GM12878 (cell line): Measurements from ENCODE around the gene CHSY3. TPM values are rescaled to one million over a fixed set of nuclear protein-coding genes. Genes with fewer than 3 reads are reported as not detected.

Experiments
- ATAC-seq: fragments of 200-7000 bp; cut with Tn5 transposase; 3 replicates; pipeline ENCODE4 v1.9.1; 2020; ENCODE audit warnings: mild to moderate bottlenecking, moderate library complexity
- BruUV-seq: library from RNA; stranded (reverse); fragments of 400-500 nt; replicated peaks from 2 replicates; lab custom pipeline; 2021; lab: Mats Ljungman, UMichigan
- CTCF ChIA-PET: fragments of 300-600 bp; sonication (Branson Sonifier 250); formaldehyde crosslinking; extraction: SDS; loops from one replicate; lab custom pipeline; 2021; ENCODE audit warnings: inconsistent platforms; lab: Yijun Ruan, JAX
- POLR2A ChIA-PET: fragments of 350-600 bp; formaldehyde crosslinking; extraction: SDS; loops from one replicate; lab custom pipeline; 2021; ENCODE audit warnings: inconsistent platforms; lab: Charles Lee
- RAD21 ChIA-PET: fragments of 300-600 bp; sonication (Branson Sonifier 250); formaldehyde crosslinking; loops from one replicate; lab custom pipeline; 2023; ENCODE audit warnings: antibody characterized with exemption; ENCODE audit not compliant: unreplicated experiment; lab: Charles Lee
- SMC1A ChIA-PET: fragments of 300-600 bp; sonication (Branson Sonifier 250); formaldehyde crosslinking; loops from one replicate; lab custom pipeline; 2023; ENCODE audit not compliant: unreplicated experiment, uncharacterized antibody; lab: Charles Lee
- DNase-seq: peaks from one replicate; pipeline ENCODE4 v3.0.0-alpha.2; 2011; ENCODE audit warnings: low read depth, low spot score
- FAIRE-seq: peaks from 3 replicates; lab custom pipeline; 2011; peaks lifted over from hg19 to GRCh38; lab: Jason Lieb, UNC
- H2AFZ ChIP-seq: 2 replicates; pipeline ENCODE4 v1.6.0; 2011; ENCODE audit warnings: low read depth, low read length, control low read depth; ENCODE audit not compliant: control insufficient read depth
- H3K27ac ChIP-seq: 2 replicates; pipeline ENCODE4 v1.5.1; 2011; ENCODE audit warnings: control low read depth; ENCODE audit not compliant: control insufficient read depth, insufficient read depth
- H3K27me3 ChIP-seq, 2 experiments: replicated peaks in 1 of 2; 2 replicates each; pipeline versions ENCODE4 v1.6.0 to v1.6.1; 2011; ENCODE audit warnings: low read length in 1 of 2; ENCODE audit not compliant: control insufficient read depth in 2 of 2, insufficient read depth in 2 of 2
- H3K36me3 ChIP-seq, 2 experiments: 2 replicates each; pipeline ENCODE4 v1.5.1; 2011; ENCODE audit warnings: low read length in 1 of 2; ENCODE audit not compliant: control insufficient read depth in 2 of 2, insufficient read depth in 2 of 2
- H3K4me1 ChIP-seq: 2 replicates; pipeline ENCODE4 v1.6.1; 2011; ENCODE audit warnings: mild to moderate bottlenecking, low read length, moderate library complexity, mixed read lengths; ENCODE audit not compliant: control insufficient read depth, insufficient read depth
- H3K4me2 ChIP-seq: 2 replicates; pipeline ENCODE4 v1.6.0; 2011; ENCODE audit warnings: control low read depth; ENCODE audit not compliant: control insufficient read depth, insufficient read depth
- H3K4me3 ChIP-seq: fragments of 200-600 bp; sonication (generic); 2 replicates; pipeline ENCODE4 v1.5.1; 2016
- H3K79me2 ChIP-seq: 2 replicates; pipeline ENCODE4 v1.6.0; 2011; ENCODE audit warnings: low read length; ENCODE audit not compliant: control insufficient read depth, insufficient read depth
- H3K9ac ChIP-seq: 2 replicates; pipeline ENCODE4 v1.8.0; 2011; ENCODE audit warnings: low read length, control low read depth, mixed read lengths; ENCODE audit not compliant: control insufficient read depth, insufficient read depth
- H3K9me3 ChIP-seq: replicated peaks from 3 replicates; pipeline ENCODE4 v1.5.1; 2011; ENCODE audit warnings: mild to moderate bottlenecking, low read length; ENCODE audit not compliant: control insufficient read depth, insufficient read depth
- H4K20me1 ChIP-seq: 2 replicates; pipeline ENCODE4 v1.6.0; 2011; ENCODE audit not compliant: control insufficient read depth, insufficient read depth
- BMI1 ChIP-seq: fragments of 450-650 bp; IDR thresholded peaks from 2 replicates; pipeline ENCODE4 v1.6.1; 2016; ENCODE audit warnings: mild to moderate bottlenecking, moderate library complexity, borderline replicate concordance
- DPF2 ChIP-seq: fragments of 450-650 bp; IDR thresholded peaks from 2 replicates; pipeline ENCODE4 v1.6.1; 2017; ENCODE audit warnings: mild to moderate bottlenecking
- FOXM1 ChIP-seq: IDR thresholded peaks from 2 replicates; pipeline ENCODE4 v1.6.1; 2012; ENCODE audit warnings: low read depth, mild to moderate bottlenecking, inconsistent platforms, low read length, moderate library complexity
- GABPA ChIP-seq: IDR thresholded peaks from 2 replicates; pipeline ENCODE4 v1.6.1; 2014; ENCODE audit warnings: antibody characterized with exemption, low read depth, mild to moderate bottlenecking, inconsistent platforms
- JUNB ChIP-seq: IDR thresholded peaks from 2 replicates; pipeline ENCODE4 v1.6.1; 2016; ENCODE audit warnings: antibody characterized with exemption, mild to moderate bottlenecking
- RBBP5 ChIP-seq: fragments of 200-600 bp; sonication (generic); conservative IDR thresholded peaks from 2 replicates; pipeline ENCODE4 v1.6.1; 2016
- RELA ChIP-seq: fragments of 450-650 bp; IDR thresholded peaks from 2 replicates; pipeline ENCODE4 v1.8.0; 2014; ENCODE audit warnings: borderline replicate concordance; ENCODE audit not compliant: partially characterized antibody
- RUNX3 ChIP-seq: IDR thresholded peaks from 2 replicates; pipeline ENCODE4 v1.6.1; 2012; ENCODE audit warnings: low read length, inconsistent platforms
- SRF ChIP-seq, 2 experiments: IDR thresholded peaks; 2 replicates each; pipeline ENCODE4 v1.6.1; 2011; ENCODE audit warnings: low read depth in 2 of 2, low read length in 2 of 2, mild to moderate bottlenecking in 1 of 2, moderate library complexity in 1 of 2
- TCF12 ChIP-seq: IDR thresholded peaks from 2 replicates; pipeline ENCODE4 v1.6.1; 2011; ENCODE audit warnings: low read depth, mild to moderate bottlenecking, low read length
- WRNIP1 ChIP-seq: IDR thresholded peaks from 2 replicates; pipeline ENCODE4 v1.6.1; 2011; ENCODE audit warnings: low read depth, low read length, improper control_type of control experiment, borderline replicate concordance
- ZNF384 ChIP-seq: IDR thresholded peaks from 2 replicates; pipeline ENCODE4 v1.6.1; 2012; ENCODE audit warnings: low read depth, mild to moderate bottlenecking, low read length, improper control_type of control experiment, borderline replicate concordance
- ZZZ3 ChIP-seq: IDR thresholded peaks from 2 replicates; pipeline ENCODE4 v1.6.1; 2011; ENCODE audit warnings: low read depth; ENCODE audit not compliant: control insufficient read depth, insufficient read length
- WGBS: methylation state at CpG from one replicate; pipeline ENCODE4 v1.1.6; 2016; ENCODE audit warnings: low lambda C conversion rate; ENCODE audit not compliant: insufficient replicate concordance, insufficient coverage; ENCODE audit errors: missing lambda C conversion rate; 5-methylcytosine and 5-hydroxymethylcytosine counted together
- in situ Hi-C: fragments of 300-500 bp; cut with MboI; formaldehyde crosslinking; loops from 9 replicates; pipeline ENCODE4 v1.14.3; 2018; ENCODE audit warnings: mixed read lengths
- intact Hi-C: fragments of 100-400 bp; cut with micrococcal nuclease; formaldehyde crosslinking; loops from one replicate; pipeline ENCODE4 v1.14.2; 2022; ENCODE audit not compliant: unreplicated experiment
- polyA plus RNA-seq, 11 experiments: library from polyadenylated mRNA; depleted of rRNA in 4 of 11; unstranded in 6 of 11; stranded (reverse) in 5 of 11; fragments of >200 nt; fragmentation: Nextera tagmentation in 4 of 11; fragmentation: Illumina TruSeq in 1 of 11; extraction: Ambion mirVana in 4 of 11; extraction: Trizol in 1 of 11; gene quantifications; 1 replicate in 1 of 11; 2 replicates in 10 of 11; pipeline versions ENCODE4 v1.2.1 to v1.2.3, GENCODE V29; 2011 to 2016; ENCODE audit warnings: inconsistent platforms in 2 of 11, missing spikeins in 2 of 11, low read depth in 1 of 11
- total RNA-seq, 4 experiments: library from RNA; depleted of rRNA in 3 of 4; stranded (reverse); fragments of >200 nt in 3 of 4; fragmentation: Illumina TruSeq in 1 of 4; extraction: Trizol in 1 of 4; gene quantifications; 2 replicates each; pipeline versions ENCODE4 v1.2.1 to v1.2.3, GENCODE V29; 2013 to 2021

The CHSY3 gene
- total and polyA plus RNA-seq, 10 of the 15 experiments (the other 5 are each of a cell fraction or from before 2014, with no cell fraction given): not detected

DNA sequence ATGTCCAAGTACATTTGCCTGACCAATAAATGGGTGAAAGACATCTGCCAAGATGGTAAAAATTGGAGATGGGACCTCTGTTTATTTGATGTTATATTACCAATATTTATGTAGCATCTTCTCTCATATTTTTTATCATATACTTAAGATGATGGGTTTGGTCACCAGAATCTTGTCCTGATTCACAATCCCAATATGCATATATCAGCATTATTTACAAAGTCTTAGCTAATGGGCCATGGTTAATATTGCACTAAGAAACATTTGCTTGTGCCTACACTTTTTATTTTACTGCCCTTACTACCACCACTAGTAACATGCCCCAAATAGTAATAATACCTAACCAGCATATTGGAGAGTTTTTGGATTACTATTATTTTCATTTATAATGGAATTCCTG is 116.7 kb downstream of the CHSY3 start:
- SMC1A ChIA-PET: no interaction called here
- Histone ChIP-seq H3K4me1 (no peaks in the 10 kb centered on the region), H3K9me3 (no peaks in the 10 kb centered on the region), H4K20me1 (no peaks in the 10 kb centered on the region), H3K36me3 (no peaks in the 10 kb centered on the region), H3K9ac (no peak overlapping the region)
- intact Hi-C loops: no loop called here
- FAIRE-seq: no peak
- RAD21 ChIA-PET: no interaction called here
- ATAC-seq: no peak
- BruUV-seq: no TSS peak
- POLR2A ChIA-PET: no interaction called here
- DNase-seq: no peak
- TF ChIP-seq RELA: no peak
- no peak for TF ChIP-seq BMI1
- TF ChIP-seq ZZZ3: no peak
- TF ChIP-seq ZNF384: no peak
- TF ChIP-seq, all 136 proteins: peak for 0
- CTCF ChIA-PET: no interaction called here
- Histone ChIP-seq H3K4me2 (no peak overlapping the region), H3K4me3 (no peak overlapping the region), H3K27me3 (no peaks in the 10 kb centered on the region), H3K27ac (no peak overlapping the region), H3K79me2 (no peaks in the 10 kb centered on the region), H2AFZ (no peak overlapping the region)
- in situ Hi-C loops: no loop called here

DNA sequence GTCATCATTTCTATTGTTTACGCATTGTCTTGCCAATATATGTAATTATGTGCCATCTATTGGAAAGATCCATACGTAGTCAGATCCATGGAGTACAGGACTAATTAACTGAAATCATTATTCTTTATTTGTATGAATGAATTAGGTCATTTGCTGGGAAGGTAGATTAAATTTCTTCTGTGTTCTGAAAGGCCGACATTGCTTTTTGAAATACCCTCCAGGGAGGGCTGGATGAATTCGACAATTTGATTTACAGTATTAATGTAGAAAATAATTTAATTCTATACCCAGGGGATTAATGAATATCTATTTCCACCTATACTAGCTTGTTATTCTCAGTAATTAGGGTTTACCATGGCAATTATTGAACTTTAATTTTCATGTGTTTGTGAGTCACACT is 117.6 kb downstream of the CHSY3 start:
- no peak overlapping the region for H3K9ac ChIP-seq
- no peaks in the 10 kb centered on the region for H3K27me3 ChIP-seq
- H2AFZ ChIP-seq: no peak overlapping the region
- no peaks in the 10 kb centered on the region for H3K9me3 ChIP-seq
- no TSS peak for BruUV-seq
- DNase-seq (no peak), FAIRE-seq (no peak), ATAC-seq (no peak)
- H4K20me1 ChIP-seq: no peaks in the 10 kb centered on the region
- H3K4me3 ChIP-seq: no peak overlapping the region
- no peaks in the 10 kb centered on the region for H3K4me1 ChIP-seq
- no peaks in the 10 kb centered on the region for H3K36me3 ChIP-seq
- H3K79me2 ChIP-seq: no peaks in the 10 kb centered on the region
- ChIA-PET SMC1A (no interaction called here), CTCF (no interaction called here), RAD21 (no interaction called here), POLR2A (no interaction called here)
- intact Hi-C loops: no loop called here
- H3K4me2 ChIP-seq: no peak overlapping the region
- in situ Hi-C loops: no loop called here
- TF ChIP-seq TCF12 (no peak), RUNX3 (no peak), JUNB (no peak), SRF (IDR thresholded peaks at IDR 0.05; ENCODE audit: low read depth in 2 of 2, low read length in 2 of 2) (no peak), WRNIP1 (no peak), DPF2 (no peak), FOXM1 (no peak), GABPA (no peak), RBBP5 (no peak)
- H3K27ac ChIP-seq: no peak overlapping the region
- WGBS: 50% methylated on average over 4 of the region's 4 CpGs
